PFSK-1 (cell line): ENCODE results near the gene GLB1L3.

Experiments used
- FOXP2 ChIP-seq: optimal IDR thresholded peaks from 2 replicates; pipeline ENCODE3; 2011; ENCODE audit warnings: borderline replicate concordance, control low read depth, inconsistent platforms; ENCODE audit not compliant: insufficient read depth; ENCODE audit errors: extremely low read length, extremely low read depth
- POLR2AphosphoS5 ChIP-seq: IDR thresholded peaks from 2 replicates; pipeline ENCODE4 v1.6.1; 2012; ENCODE audit warnings: low read depth, mild to moderate bottlenecking, control low read depth, low read length, moderate library complexity
- SIN3A ChIP-seq: IDR thresholded peaks from 2 replicates; pipeline ENCODE4 v1.6.1; 2012; ENCODE audit warnings: mild to moderate bottlenecking, low read length, moderate library complexity, borderline replicate concordance; ENCODE audit not compliant: insufficient read depth
- TAF1 ChIP-seq: IDR thresholded peaks from 2 replicates; pipeline ENCODE4 v1.6.1; 2012; ENCODE audit warnings: low read length, control low read depth, borderline replicate concordance; ENCODE audit not compliant: insufficient read depth
- TF ChIP-seq, protein P1 (sequence below), 2 experiments: IDR thresholded peaks; 2 replicates each; pipeline versions ENCODE4 v1.6.1 to v1.8.0; 2011 to 2012; ENCODE audit warnings: low read depth in 2 of 2, low read length in 2 of 2, control low read depth in 1 of 2, inconsistent platforms in 1 of 2, mild to moderate bottlenecking in 1 of 2, moderate library complexity in 1 of 2; ENCODE audit not compliant: insufficient read depth in 1 of 2

The GLB1L3 gene

DNA sequence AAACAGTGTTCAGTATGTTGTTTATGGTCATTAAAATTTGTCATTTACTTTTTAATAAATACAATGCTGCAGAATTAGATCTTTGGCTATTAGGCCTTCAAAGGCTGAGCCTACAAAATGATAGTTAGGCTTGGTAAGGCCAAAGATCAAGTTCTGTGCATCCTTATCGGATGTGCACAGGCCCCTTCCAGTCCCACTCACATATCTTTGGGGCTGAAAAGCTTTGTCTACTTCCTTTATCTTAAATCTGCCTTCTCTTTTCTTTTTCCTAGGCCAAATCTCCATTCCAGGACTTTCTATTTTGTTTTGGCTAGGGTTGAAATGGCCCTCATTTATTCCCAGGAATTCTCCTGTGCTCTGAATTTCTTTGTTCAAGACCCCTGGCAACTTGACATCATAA is 52.3 kb downstream of the GLB1L3 start:
- TF ChIP-seq SIN3A (no peak), FOXP2 (no peak), TAF1 (no peak), POLR2AphosphoS5 (no peak)
- TF ChIP-seq, protein P1, sequence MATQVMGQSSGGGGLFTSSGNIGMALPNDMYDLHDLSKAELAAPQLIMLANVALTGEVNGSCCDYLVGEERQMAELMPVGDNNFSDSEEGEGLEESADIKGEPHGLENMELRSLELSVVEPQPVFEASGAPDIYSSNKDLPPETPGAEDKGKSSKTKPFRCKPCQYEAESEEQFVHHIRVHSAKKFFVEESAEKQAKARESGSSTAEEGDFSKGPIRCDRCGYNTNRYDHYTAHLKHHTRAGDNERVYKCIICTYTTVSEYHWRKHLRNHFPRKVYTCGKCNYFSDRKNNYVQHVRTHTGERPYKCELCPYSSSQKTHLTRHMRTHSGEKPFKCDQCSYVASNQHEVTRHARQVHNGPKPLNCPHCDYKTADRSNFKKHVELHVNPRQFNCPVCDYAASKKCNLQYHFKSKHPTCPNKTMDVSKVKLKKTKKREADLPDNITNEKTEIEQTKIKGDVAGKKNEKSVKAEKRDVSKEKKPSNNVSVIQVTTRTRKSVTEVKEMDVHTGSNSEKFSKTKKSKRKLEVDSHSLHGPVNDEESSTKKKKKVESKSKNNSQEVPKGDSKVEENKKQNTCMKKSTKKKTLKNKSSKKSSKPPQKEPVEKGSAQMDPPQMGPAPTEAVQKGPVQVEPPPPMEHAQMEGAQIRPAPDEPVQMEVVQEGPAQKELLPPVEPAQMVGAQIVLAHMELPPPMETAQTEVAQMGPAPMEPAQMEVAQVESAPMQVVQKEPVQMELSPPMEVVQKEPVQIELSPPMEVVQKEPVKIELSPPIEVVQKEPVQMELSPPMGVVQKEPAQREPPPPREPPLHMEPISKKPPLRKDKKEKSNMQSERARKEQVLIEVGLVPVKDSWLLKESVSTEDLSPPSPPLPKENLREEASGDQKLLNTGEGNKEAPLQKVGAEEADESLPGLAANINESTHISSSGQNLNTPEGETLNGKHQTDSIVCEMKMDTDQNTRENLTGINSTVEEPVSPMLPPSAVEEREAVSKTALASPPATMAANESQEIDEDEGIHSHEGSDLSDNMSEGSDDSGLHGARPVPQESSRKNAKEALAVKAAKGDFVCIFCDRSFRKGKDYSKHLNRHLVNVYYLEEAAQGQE (IDR thresholded peaks at IDR 0.05; ENCODE audit: insufficient read depth in 1 of 2, low read depth in 2 of 2, low read length in 2 of 2), result no peak

DNA sequence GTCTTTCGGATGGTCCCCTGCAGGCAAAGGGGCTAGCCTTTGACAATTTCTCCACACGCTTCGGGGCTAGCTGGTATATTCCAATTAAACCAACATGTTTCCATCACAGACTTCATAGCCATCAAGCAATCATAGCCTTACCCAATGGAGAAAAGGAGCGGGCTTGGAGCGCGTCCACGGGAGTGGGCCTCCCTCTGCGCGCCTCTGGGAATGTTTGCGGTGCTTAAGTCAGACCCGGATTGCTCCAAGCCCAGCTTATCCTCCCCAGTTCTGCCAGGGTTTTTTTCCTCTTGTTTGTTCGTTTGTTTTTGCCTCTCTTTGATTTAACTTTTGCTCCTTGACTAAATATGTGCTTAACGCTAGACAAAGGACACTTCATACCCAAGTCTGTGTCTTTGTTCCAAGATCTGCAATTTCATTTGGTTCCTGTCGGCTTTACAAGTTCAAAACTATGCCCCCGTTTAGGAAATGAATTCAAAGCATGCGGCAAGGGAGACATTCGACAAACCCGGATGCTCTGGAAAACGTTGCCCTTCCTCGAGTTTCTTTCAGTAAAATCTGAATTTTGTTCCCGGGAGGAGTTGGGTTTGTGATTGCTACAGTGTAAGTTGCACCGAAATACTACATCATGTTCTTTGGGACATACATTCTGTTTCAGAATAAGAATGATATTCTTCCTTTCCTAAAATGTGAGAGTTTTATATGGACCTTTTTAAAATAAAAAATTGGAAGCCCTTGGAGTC is 54.6 kb downstream of the GLB1L3 start:
- TF ChIP-seq SIN3A, result no peak
- TF ChIP-seq TAF1, result no peak
- TF ChIP-seq, protein P1 (IDR thresholded peaks at IDR 0.05; ENCODE audit: insufficient read depth in 1 of 2, low read depth in 2 of 2, low read length in 2 of 2), result no peak
- TF ChIP-seq POLR2AphosphoS5, result no peak
- TF ChIP-seq FOXP2, result no peak

DNA sequence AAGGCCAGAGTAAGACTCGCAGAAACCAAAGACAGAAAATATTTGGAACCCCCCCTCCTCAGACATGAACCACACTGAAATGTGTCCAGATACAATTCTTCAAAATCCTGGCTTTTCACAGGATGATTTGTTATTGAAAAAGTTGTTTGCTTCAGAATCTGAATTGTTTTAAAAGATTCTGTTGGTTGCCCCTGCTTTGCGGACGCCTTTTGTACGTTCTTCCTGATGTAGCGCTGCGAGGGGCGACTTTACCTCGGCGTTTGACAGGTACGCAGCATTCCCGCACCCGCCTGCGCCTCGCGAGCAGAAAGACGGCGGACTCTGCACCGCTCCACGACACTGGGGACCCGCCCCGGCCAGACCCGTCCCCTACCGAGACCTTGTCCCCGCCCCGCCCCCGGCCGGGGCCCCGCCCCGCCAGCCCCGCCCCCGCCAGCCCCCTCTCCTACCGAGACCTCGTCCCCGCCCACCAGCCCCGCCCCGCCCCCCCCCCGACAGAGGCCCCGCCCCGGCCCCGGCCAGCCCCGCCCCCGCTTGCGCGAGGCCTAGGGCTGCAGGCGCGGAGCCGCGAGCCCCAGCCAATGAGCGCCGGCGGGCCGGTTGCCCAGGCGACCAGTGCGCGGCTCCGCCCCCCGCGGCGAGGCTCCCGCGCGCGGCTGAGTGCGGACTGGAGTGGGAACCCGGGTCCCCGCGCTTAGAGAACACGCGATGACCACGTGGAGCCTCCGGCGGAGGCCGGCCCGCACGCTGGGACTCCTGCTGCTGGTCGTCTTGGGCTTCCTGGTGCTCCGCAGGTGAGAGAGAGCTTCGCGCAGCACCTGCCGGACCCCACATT is 55.4 kb downstream of the GLB1L3 start, which contains the start of gene GLB1L2:
Gene GLB1L2 (plus strand): TSS at position 635 of the 835 bp plus-strand sequence. CDS start 74 bp downstream, at position 709.
- TF ChIP-seq SIN3A (no peak), POLR2AphosphoS5 (no peak), FOXP2 (no peak), TAF1 (no peak)
- TF ChIP-seq, protein P1 (IDR thresholded peaks at IDR 0.05; ENCODE audit: insufficient read depth in 1 of 2, low read depth in 2 of 2, low read length in 2 of 2), result no peak

GRCh38 chr11:134332189-134332631 is 56.0 kb downstream of the GLB1L3 start:
- TF ChIP-seq SIN3A, result no peak
- no peak for TF ChIP-seq TAF1
- TF ChIP-seq FOXP2, result no peak
- TF ChIP-seq POLR2AphosphoS5, result no peak
- TF ChIP-seq, protein P1 (IDR thresholded peaks at IDR 0.05; ENCODE audit: insufficient read depth in 1 of 2, low read depth in 2 of 2, low read length in 2 of 2), result no peak
